ENCODE measurements around the gene MYO5A. TPM values are rescaled to one million over a fixed set of nuclear protein-coding genes. Genes with fewer than 3 reads are reported as not detected.

Gene MYO5A
- total and polyA plus RNA-seq, 10 of the 15 experiments (the other 5 are each of a cell fraction or from before 2014, with no cell fraction given): 4.2 to 42.9 (median 31.1) TPM

- TF ChIP-seq BCL3 (IDR thresholded peaks at IDR 0.05; ENCODE audit: borderline replicate concordance, insufficient read depth, low read depth, low read length, poor library complexity, severe bottlenecking): no peak
- TF ChIP-seq STAT3 (IDR thresholded peaks at IDR 0.05; ENCODE audit: low read depth, low read length): no peak
- no peak for TF ChIP-seq BHLHE40 (IDR thresholded peaks at IDR 0.05; ENCODE audit: borderline replicate concordance in 1 of 2, low read depth in 2 of 2, low read length in 1 of 2)
- TF ChIP-seq SIX5 (IDR thresholded peaks at IDR 0.05; ENCODE audit: low read depth, low read length, severe bottlenecking): no peak
- no peak for TF ChIP-seq E4F1 (IDR thresholded peaks at IDR 0.05; ENCODE audit: borderline replicate concordance, partially characterized antibody)
- TF ChIP-seq ETV6 (conservative IDR thresholded peaks at IDR 0.05 in 1 of 2, IDR thresholded peaks at IDR 0.05 in 1 of 2; ENCODE audit: borderline replicate concordance in 1 of 2, low read depth in 1 of 2): no peak
- no peak for TF ChIP-seq JUNB (IDR thresholded peaks at IDR 0.05)
- no peak for TF ChIP-seq MXI1 (IDR thresholded peaks at IDR 0.05; ENCODE audit: low read depth, low read length)
- TF ChIP-seq ZNF217 (IDR thresholded peaks at IDR 0.05): no peak
- TF ChIP-seq SUPT20H (IDR thresholded peaks at IDR 0.05; ENCODE audit: borderline replicate concordance, control insufficient read depth, low read depth, low read length): no peak
- no peak for TF ChIP-seq ZNF622 (IDR thresholded peaks at IDR 0.05)
- no peak for TF ChIP-seq EZH2 (IDR thresholded peaks at IDR 0.05; ENCODE audit: borderline replicate concordance, control insufficient read depth, low read depth, low read length)
- no peaks in the 10 kb centered on the region for H3K4me1 ChIP-seq (ENCODE audit: control insufficient read depth, insufficient read depth, low read length)
- no peaks in the 10 kb centered on the region for H4K20me1 ChIP-seq (ENCODE audit: control insufficient read depth, insufficient read depth)
- H3K27me3 ChIP-seq (replicated peaks in 1 of 2; ENCODE audit: control insufficient read depth in 2 of 2, insufficient read depth in 2 of 2, low read length in 1 of 2): no peaks in the 10 kb centered on the region
- RAD21 ChIA-PET (ENCODE audit: unreplicated experiment): interaction anchor here (0.9 kb wide), 1 partner anchor 126 kb away, joined by 3 read pairs; no protein-coding TSS in a partner anchor
- no TSS peak for BruUV-seq (replicated peaks)
- intact Hi-C loops (cut with micrococcal nuclease; ENCODE audit: unreplicated experiment) (no loop called here), in situ Hi-C loops (cut with MboI) (no loop called here)
- no peak overlapping the region for H2AFZ ChIP-seq (ENCODE audit: control insufficient read depth, low read depth, low read length)
- FAIRE-seq (no peak), ATAC-seq (no peak), DNase-seq (ENCODE audit: low read depth, low spot score) (no peak)
- no peak overlapping the region for H3K4me3 ChIP-seq
- no peak overlapping the region for H3K27ac ChIP-seq (ENCODE audit: control insufficient read depth, insufficient read depth)
- no peak overlapping the region for H3K4me2 ChIP-seq (ENCODE audit: control insufficient read depth, insufficient read depth)
- no peaks in the 10 kb centered on the region for H3K79me2 ChIP-seq (ENCODE audit: control insufficient read depth, insufficient read depth, low read length)
- no peak overlapping the region for H3K9ac ChIP-seq (ENCODE audit: control insufficient read depth, insufficient read depth, low read length)
- POLR2A ChIA-PET: no interaction called here
- H3K36me3 ChIP-seq (ENCODE audit: control insufficient read depth in 2 of 2, insufficient read depth in 2 of 2, low read length in 1 of 2): peaks cover 6 to 10% of the 10 kb centered on the region in 2 experiments; a peak in 2 of 4 replicates
- WGBS (ENCODE audit: insufficient coverage, insufficient replicate concordance, low lambda C conversion rate, missing lambda C conversion rate): 100% methylated on average over 2 of the region's 3 CpGs
- CTCF ChIA-PET: interaction anchor here (0.5 to 1.7 kb wide), 5 partner anchors 83 to 393 kb away, joined by 3 to 10 read pairs (median 3); no protein-coding TSS in a partner anchor
- no peaks in the 10 kb centered on the region for H3K9me3 ChIP-seq (replicated peaks; ENCODE audit: control insufficient read depth, insufficient read depth, low read length)
- SMC1A ChIA-PET (ENCODE audit: uncharacterized antibody, unreplicated experiment): interaction anchor here (1.0 to 1.7 kb wide), 2 partner anchors 126 to 219 kb away, joined by 4 to 7 read pairs; no protein-coding TSS in a partner anchor
These were observed 190.6 kb downstream of the MYO5A start for GRCh38 chr15:52338058-52338457.
